Transverse colon (tissue), 3 donors: ENCODE results near the gene ARMC3.

Source experiments
- CTCF ChIP-seq, 5 experiments: fragments of 200-600 bp in 3 of 5; fragments of 450-650 bp in 2 of 5; sonication (generic) in 3 of 5; IDR thresholded peaks; 1 replicate in 2 of 5; 2 replicates in 3 of 5; pipeline ENCODE4 v1.5.1; 2016 to 2017; ENCODE audit warnings: antibody characterized with exemption in 5 of 5, inconsistent platforms in 3 of 5, mild to moderate bottlenecking in 2 of 5, moderate library complexity in 1 of 5
- POLR2A ChIP-seq: fragments of 450-650 bp; IDR thresholded peaks from one replicate; pipeline ENCODE4 v1.6.1; 2016; ENCODE audit warnings: antibody characterized with exemption, mild to moderate bottlenecking, moderate library complexity

- peak in 1 of 5 experiments; percentile 27 for TF ChIP-seq CTCF (IDR thresholded peaks at IDR 0.05)
- TF ChIP-seq POLR2A: no peak
Observed at GRCh38 chr10:23081891-23082290, 154.0 kb downstream of the ARMC3 start.
